ENCODE results near the gene NAAA.

Gene NAAA

DNA sequence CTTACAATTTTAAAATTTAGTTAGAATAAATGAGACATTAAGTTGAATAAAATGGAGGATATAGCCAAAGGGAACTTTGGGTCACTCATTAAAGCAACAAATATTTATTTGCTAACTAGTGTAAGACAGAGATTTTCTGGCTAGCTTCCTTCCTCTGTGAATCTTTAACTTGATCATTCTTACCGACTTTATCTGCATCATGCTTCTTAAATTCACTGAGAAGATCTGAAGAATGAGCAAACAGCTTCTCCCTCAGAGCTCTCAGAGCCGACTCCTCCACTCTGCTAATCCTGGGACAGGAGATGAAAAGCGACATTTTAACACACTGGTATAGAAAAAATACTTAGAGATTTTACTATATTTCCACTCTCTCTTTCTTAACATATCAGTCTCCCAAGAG lies 73.7 kb downstream of the NAAA start:
- no peak for DNase-seq (ENCODE audit: insufficient read length, low spot score)
- no peak for FAIRE-seq

Measured in GM19239 (cell line).